K562 (cell line): ENCODE measurements around the gene FDPS. TPM values are rescaled to one million over a fixed set of nuclear protein-coding genes. Genes with fewer than 3 reads are reported as not detected.

Experiments
- CBFB ChIP-seq: sonication (generic); formaldehyde crosslinking; IDR thresholded peaks from 2 replicates; pipeline ENCODE4 v1.4.0; 2020; ENCODE audit warnings: mild to moderate bottlenecking, missing genetic modification reagents
- CBX3 ChIP-seq, 2 experiments: IDR thresholded peaks; 1 replicate in 1 of 2; 2 replicates in 1 of 2; pipeline ENCODE4 v1.6.1; 2012; ENCODE audit warnings: inconsistent platforms in 2 of 2, low read length in 2 of 2, borderline replicate concordance in 1 of 2, control low read depth in 1 of 2
- CXXC5 ChIP-seq: fragments of 250-450 bp; sonication (Bioruptor Pico); IDR thresholded peaks from 2 replicates; pipeline ENCODE4 v1.8.0; 2022; ENCODE audit warnings: inconsistent platforms, mild to moderate bottlenecking, moderate library complexity
- ESRRB ChIP-seq: fragments of 250-450 bp; sonication (Bioruptor Pico); IDR thresholded peaks from 2 replicates; pipeline ENCODE4 v1.5.0; 2020; ENCODE audit warnings: mild to moderate bottlenecking, moderate library complexity, borderline replicate concordance
- HMGN3 ChIP-seq: IDR thresholded peaks from 2 replicates; pipeline ENCODE4 v1.6.1; 2011; ENCODE audit warnings: borderline replicate concordance, low read depth, mild to moderate bottlenecking, mixed read lengths, low read length; ENCODE audit not compliant: insufficient read length; ENCODE audit errors: extremely low read depth
- MBD2 ChIP-seq: sonication (generic); IDR thresholded peaks from 2 replicates; pipeline ENCODE4 v1.6.1; 2016; ENCODE audit warnings: low read depth, borderline replicate concordance
- NONO ChIP-seq, 2 experiments: fragments of 200-400 bp in 1 of 2; fragments of 450-650 bp in 1 of 2; formaldehyde crosslinking in 1 of 2; IDR thresholded peaks; 2 replicates each; pipeline ENCODE4 v1.6.1; 2017; ENCODE audit warnings: low read depth in 2 of 2, mild to moderate bottlenecking in 2 of 2, moderate library complexity in 2 of 2, low read length in 1 of 2
- NR2C2 ChIP-seq, 2 experiments: fragments of 200-800 bp in 1 of 2; sonication (Bioruptor generic) in 1 of 2; sonication (generic) in 1 of 2; formaldehyde crosslinking in 1 of 2; IDR thresholded peaks; 2 replicates each; pipeline versions ENCODE4 v1.6.1 to v1.8.0; 2016 to 2022; ENCODE audit warnings: mild to moderate bottlenecking in 1 of 2, missing compliant biosample characterization in 1 of 2, missing genetic modification characterization in 1 of 2, missing genetic modification reagents in 1 of 2
- NR4A1 ChIP-seq, 2 experiments: fragments of 250-450 bp in 1 of 2; fragments of 450-650 bp in 1 of 2; sonication (Bioruptor Pico) in 1 of 2; IDR thresholded peaks; 2 replicates each; pipeline versions ENCODE4 v1.4.0 to v1.6.1; 2016 to 2020; ENCODE audit warnings: mild to moderate bottlenecking in 2 of 2, missing compliant biosample characterization in 1 of 2, missing genetic modification characterization in 1 of 2, moderate library complexity in 1 of 2
- PML ChIP-seq: IDR thresholded peaks from 2 replicates; pipeline ENCODE4 v1.6.1; 2012; ENCODE audit warnings: low read length, inconsistent platforms
- RBBP5 ChIP-seq: fragments of 200-600 bp; sonication (generic); IDR thresholded peaks from 2 replicates; pipeline ENCODE4 v1.6.1; 2012; ENCODE audit warnings: borderline replicate concordance, mild to moderate bottlenecking, low read length, control low read depth, inconsistent platforms; ENCODE audit not compliant: insufficient read depth, poor library complexity, severe bottlenecking
- SREBF1 ChIP-seq: fragments of 150-350 bp; IDR thresholded peaks from 2 replicates; pipeline ENCODE4 v1.6.1; 2014; ENCODE audit warnings: antibody characterized with exemption, low read depth, low read length, borderline replicate concordance
- TCF3 ChIP-seq: sonication (generic); formaldehyde crosslinking; IDR thresholded peaks from 2 replicates; pipeline ENCODE4 v1.4.0; 2020; ENCODE audit warnings: mild to moderate bottlenecking, missing genetic modification reagents
- ZBTB7A ChIP-seq: IDR thresholded peaks from 2 replicates; pipeline ENCODE4 v1.6.1; 2011; ENCODE audit warnings: low read depth, mild to moderate bottlenecking, low read length, moderate library complexity, borderline replicate concordance; ENCODE audit not compliant: control insufficient read depth
- ZKSCAN8 ChIP-seq: fragments of 200-800 bp; sonication (Bioruptor generic); IDR thresholded peaks from 2 replicates; pipeline ENCODE4 v1.6.1; 2016; ENCODE audit warnings: missing genetic modification characterization, missing compliant biosample characterization
- ZNF239 ChIP-seq: fragments of 250-450 bp; sonication (Bioruptor Pico); IDR thresholded peaks from 2 replicates; pipeline ENCODE4 v1.4.0; 2020; ENCODE audit warnings: mild to moderate bottlenecking
- polyA plus RNA-seq, 8 experiments: library from polyadenylated mRNA; depleted of rRNA in 4 of 8; stranded (reverse) in 5 of 8; unstranded in 3 of 8; fragments of >200 nt; fragmentation: Nextera tagmentation in 2 of 8; fragmentation: Illumina TruSeq in 1 of 8; extraction: Ambion mirVana in 2 of 8; extraction: Trizol in 1 of 8; gene quantifications; 2 replicates each; pipeline versions ENCODE4 v1.2.1 to v1.2.3, GENCODE V29; 2011 to 2014; ENCODE audit warnings: inconsistent platforms in 1 of 8, missing spikeins in 1 of 8
- total RNA-seq, 7 experiments: library from RNA; depleted of rRNA in 6 of 7; stranded (reverse); fragments of >200 nt in 6 of 7; fragmentation: Illumina TruSeq in 2 of 7; extraction: Trizol in 2 of 7; gene quantifications; 2 replicates each; pipeline versions ENCODE4 v1.2.1 to v1.2.3, GENCODE V29; 2011 to 2021; ENCODE audit warnings: low replicate concordance in 1 of 7
- TF ChIP-seq, protein P1 (sequence below): sonication (generic); formaldehyde crosslinking; IDR thresholded peaks from 2 replicates; pipeline ENCODE4 v1.8.0; 2022; ENCODE audit warnings: mild to moderate bottlenecking, missing genetic modification reagents
- TF ChIP-seq, protein P2 (sequence below): sonication (generic); formaldehyde crosslinking; IDR thresholded peaks from 2 replicates; pipeline ENCODE4 v1.9.0; 2022; ENCODE audit warnings: mild to moderate bottlenecking, missing genetic modification reagents

Gene FDPS
- total and polyA plus RNA-seq, 9 of the 15 experiments (the other 6 are each of a cell fraction or from before 2014, with no cell fraction given) = 247 to 884 (median 360) TPM

DNA sequence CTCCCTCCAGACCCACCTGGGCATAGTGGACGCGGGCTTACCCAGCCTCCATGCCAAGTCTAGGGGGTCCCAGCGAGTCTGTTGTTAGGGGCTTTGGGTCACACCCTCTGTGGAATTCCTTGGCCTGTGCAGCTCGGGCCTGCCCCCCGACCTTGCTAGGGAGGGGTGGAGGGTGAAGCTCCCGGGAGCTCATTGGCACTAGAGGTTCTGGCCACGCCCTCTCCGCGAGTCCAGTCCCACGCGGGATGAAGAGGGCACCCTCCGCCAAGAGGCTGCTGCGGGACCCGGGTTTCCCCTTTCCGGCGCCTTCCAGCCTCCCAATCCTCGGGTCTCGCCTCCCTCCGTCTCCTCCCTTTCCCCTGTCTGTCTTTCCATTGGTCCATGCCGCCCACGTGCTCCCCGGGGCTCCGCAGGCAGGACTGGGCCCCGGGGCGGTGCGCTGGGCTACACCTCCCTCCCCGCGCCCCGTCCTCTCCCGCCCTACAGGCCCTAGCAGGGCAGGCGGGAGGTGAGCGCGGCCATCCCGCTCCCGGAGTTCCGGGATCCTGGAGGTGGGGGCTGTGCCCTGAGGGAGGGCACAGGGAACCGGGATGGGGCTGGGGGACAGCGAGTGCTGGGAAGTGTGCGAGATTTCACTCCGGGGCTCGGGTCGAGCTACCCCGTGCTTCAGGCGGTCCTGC lies 15.5 kb downstream of the FDPS start (continued):
- no peak for TF ChIP-seq ZNF239 (CRISPR knock-in tag)
- TF ChIP-seq CXXC5 = peak; percentile 58
- TF ChIP-seq, protein P1, sequence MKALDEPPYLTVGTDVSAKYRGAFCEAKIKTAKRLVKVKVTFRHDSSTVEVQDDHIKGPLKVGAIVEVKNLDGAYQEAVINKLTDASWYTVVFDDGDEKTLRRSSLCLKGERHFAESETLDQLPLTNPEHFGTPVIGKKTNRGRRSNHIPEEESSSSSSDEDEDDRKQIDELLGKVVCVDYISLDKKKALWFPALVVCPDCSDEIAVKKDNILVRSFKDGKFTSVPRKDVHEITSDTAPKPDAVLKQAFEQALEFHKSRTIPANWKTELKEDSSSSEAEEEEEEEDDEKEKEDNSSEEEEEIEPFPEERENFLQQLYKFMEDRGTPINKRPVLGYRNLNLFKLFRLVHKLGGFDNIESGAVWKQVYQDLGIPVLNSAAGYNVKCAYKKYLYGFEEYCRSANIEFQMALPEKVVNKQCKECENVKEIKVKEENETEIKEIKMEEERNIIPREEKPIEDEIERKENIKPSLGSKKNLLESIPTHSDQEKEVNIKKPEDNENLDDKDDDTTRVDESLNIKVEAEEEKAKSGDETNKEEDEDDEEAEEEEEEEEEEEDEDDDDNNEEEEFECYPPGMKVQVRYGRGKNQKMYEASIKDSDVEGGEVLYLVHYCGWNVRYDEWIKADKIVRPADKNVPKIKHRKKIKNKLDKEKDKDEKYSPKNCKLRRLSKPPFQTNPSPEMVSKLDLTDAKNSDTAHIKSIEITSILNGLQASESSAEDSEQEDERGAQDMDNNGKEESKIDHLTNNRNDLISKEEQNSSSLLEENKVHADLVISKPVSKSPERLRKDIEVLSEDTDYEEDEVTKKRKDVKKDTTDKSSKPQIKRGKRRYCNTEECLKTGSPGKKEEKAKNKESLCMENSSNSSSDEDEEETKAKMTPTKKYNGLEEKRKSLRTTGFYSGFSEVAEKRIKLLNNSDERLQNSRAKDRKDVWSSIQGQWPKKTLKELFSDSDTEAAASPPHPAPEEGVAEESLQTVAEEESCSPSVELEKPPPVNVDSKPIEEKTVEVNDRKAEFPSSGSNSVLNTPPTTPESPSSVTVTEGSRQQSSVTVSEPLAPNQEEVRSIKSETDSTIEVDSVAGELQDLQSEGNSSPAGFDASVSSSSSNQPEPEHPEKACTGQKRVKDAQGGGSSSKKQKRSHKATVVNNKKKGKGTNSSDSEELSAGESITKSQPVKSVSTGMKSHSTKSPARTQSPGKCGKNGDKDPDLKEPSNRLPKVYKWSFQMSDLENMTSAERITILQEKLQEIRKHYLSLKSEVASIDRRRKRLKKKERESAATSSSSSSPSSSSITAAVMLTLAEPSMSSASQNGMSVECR = peak; percentile 60; the same call in 1 of the 2 replicates
- TF ChIP-seq NR4A1 (CRISPR knock-in tag; IDR thresholded peaks at IDR 0.05) = no peak
- no peak for TF ChIP-seq NR4A1 (tag; IDR thresholded peaks at IDR 0.05)
- peak; percentile 72 for TF ChIP-seq HMGN3
- TF ChIP-seq NR2C2 (CRISPR knock-in tag; IDR thresholded peaks at IDR 0.05) = peak; percentile 56; the same call in 1 of the 2 replicates
- no peak; the same call in 1 of the 2 replicates for TF ChIP-seq NR2C2 (tag; IDR thresholded peaks at IDR 0.05)
- no peak for TF ChIP-seq TCF3 (CRISPR knock-in tag)
- peak; percentile 30; the same call in 1 of the 2 replicates for TF ChIP-seq PML
- TF ChIP-seq CBFB (CRISPR knock-in tag) = no peak
- TF ChIP-seq ZKSCAN8 (CRISPR knock-in tag) = no peak
- TF ChIP-seq NONO (IDR thresholded peaks at IDR 0.05; ENCODE audit: low read depth in 2 of 2, low read length in 1 of 2) = peak in 1 of 2 experiments; percentile 75; a peak in 1 of 4 replicates
- TF ChIP-seq SREBF1 = 0 out of 2 replicates have a peak, but pooled peaks have one; percentile 11
- TF ChIP-seq CBX3 (IDR thresholded peaks at IDR 0.05; ENCODE audit: borderline replicate concordance in 1 of 2, low read length in 2 of 2) = peak in 1 of 2 experiments; percentile 28; a peak in 1 of 3 replicates
- TF ChIP-seq ESRRB (CRISPR knock-in tag) = no peak
- TF ChIP-seq, protein P2, sequence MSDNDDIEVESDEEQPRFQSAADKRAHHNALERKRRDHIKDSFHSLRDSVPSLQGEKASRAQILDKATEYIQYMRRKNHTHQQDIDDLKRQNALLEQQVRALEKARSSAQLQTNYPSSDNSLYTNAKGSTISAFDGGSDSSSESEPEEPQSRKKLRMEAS (CRISPR knock-in tag) = peak; percentile 94
- peak; percentile 7; the same call in 1 of the 2 replicates for TF ChIP-seq ZBTB7A
- TF ChIP-seq RBBP5 = peak; percentile 54
- 0 out of 2 replicates have a peak, but pooled peaks have one; percentile 34 for TF ChIP-seq MBD2
